ENCODE data around the gene SMS.

The SMS gene

DNA sequence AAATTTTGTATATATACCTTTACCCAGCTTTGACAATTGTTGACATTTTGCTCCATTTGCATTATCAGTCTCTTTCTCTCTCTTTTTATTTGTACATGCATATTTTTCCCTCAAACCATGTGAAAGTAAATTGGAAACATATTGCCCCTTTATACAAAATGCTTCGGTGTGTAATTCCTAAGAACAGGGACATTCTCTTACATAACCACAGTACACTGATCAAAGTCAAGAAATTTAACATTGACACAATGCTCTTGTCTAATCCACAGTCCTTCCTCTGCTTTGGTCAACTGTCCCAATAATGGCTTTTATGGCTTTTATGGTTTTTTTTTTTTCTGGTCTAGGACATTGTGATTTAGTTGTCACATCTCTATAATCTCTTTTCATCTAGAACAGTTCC, 9.5 kb upstream of the SMS start:
- H3K27ac ChIP-seq (ENCODE audit: low read depth, low read length), result no peak overlapping the region
- H3K4me1 ChIP-seq (ENCODE audit: control insufficient read depth in 1 of 2, insufficient read depth in 2 of 2, low read length in 2 of 2), result no peaks in the 10 kb centered on the region
- H3K9ac ChIP-seq (ENCODE audit: low read depth in 1 of 2, low read length in 2 of 2), result no peak overlapping the region
- H3K27me3 ChIP-seq (ENCODE audit: control insufficient read depth in 1 of 2, insufficient read depth in 2 of 2, low read length in 2 of 2), result no peaks in the 10 kb centered on the region
- no peaks in the 10 kb centered on the region for H3K9me3 ChIP-seq (ENCODE audit: control insufficient read depth in 1 of 2, low read length in 2 of 2)
- no peaks in the 10 kb centered on the region for H3K36me3 ChIP-seq (ENCODE audit: control insufficient read depth in 1 of 2, insufficient read depth in 2 of 2, low read length in 2 of 2)
- H3K4me3 ChIP-seq (ENCODE audit: low read depth in 1 of 2, low read length in 2 of 2), result no peak overlapping the region

DNA sequence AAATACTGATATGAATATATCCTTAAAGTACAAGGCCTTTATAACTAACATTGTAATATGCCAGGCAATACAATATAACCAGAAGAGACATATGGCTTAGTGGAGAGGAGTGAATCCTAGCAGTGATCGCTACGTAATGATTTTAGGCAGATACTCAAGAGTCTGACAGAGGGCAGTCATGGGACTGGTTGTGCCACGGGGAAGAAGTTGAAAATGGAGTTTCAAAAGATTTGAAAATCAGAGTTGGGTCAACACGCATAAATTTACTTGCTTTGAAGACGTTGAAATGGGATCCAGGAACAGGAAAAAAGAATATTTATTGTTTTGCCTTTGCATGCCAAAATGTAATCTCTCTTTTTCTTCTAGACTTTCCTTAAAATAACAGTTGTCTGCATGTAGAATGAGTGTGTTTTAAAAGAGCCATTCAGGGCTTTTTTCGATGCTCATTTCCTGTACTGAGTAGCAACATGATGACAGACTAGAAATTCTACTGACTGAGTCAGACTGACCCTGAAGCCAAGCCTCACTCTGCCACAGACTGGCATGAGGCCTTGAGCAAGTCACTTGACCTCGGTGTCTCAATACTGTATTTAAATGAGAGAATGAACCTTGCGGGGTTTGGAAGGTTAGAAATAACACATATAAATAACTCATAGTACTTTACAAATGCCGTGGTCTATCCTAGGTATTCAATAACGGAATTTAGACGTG, 8.1 kb upstream of the SMS start:
- Histone ChIP-seq H3K4me3 (ENCODE audit: low read depth in 1 of 2, low read length in 2 of 2) (no peak overlapping the region), H3K27me3 (ENCODE audit: control insufficient read depth in 1 of 2, insufficient read depth in 2 of 2, low read length in 2 of 2) (no peaks in the 10 kb centered on the region), H3K9me3 (ENCODE audit: control insufficient read depth in 1 of 2, low read length in 2 of 2) (no peaks in the 10 kb centered on the region), H3K9ac (ENCODE audit: low read depth in 1 of 2, low read length in 2 of 2) (no peak overlapping the region), H3K4me1 (ENCODE audit: control insufficient read depth in 1 of 2, insufficient read depth in 2 of 2, low read length in 2 of 2) (no peaks in the 10 kb centered on the region), H3K36me3 (ENCODE audit: control insufficient read depth in 1 of 2, insufficient read depth in 2 of 2, low read length in 2 of 2) (no peaks in the 10 kb centered on the region), H3K27ac (ENCODE audit: low read depth, low read length) (no peak overlapping the region)

DNA sequence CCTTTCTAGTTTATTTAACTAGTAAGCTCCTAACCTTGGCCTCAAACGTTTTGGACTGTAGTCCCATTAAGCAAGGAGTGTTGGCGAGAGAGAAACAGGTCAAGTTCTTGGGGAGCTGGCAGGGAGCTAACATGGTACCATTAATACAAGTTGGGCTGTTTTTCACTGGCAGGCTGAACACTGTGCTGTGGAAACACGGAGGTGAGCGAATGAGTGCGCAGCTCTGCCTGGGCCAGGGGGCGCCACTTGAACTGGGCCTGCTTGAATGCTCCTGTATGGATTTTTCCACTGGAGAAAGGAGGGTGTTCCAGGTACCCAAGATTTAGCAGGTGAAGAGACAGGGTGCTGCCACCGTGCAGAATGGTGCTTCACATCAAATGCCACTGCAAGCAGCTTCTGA, 7.4 kb upstream of the SMS start:
- no peaks in the 10 kb centered on the region for H3K9me3 ChIP-seq (ENCODE audit: control insufficient read depth in 1 of 2, low read length in 2 of 2)
- no peak overlapping the region for H3K27ac ChIP-seq (ENCODE audit: low read depth, low read length)
- no peaks in the 10 kb centered on the region for H3K4me1 ChIP-seq (ENCODE audit: control insufficient read depth in 1 of 2, insufficient read depth in 2 of 2, low read length in 2 of 2)
- H3K9ac ChIP-seq (ENCODE audit: low read depth in 1 of 2, low read length in 2 of 2), result no peak overlapping the region
- no peaks in the 10 kb centered on the region for H3K36me3 ChIP-seq (ENCODE audit: control insufficient read depth in 1 of 2, insufficient read depth in 2 of 2, low read length in 2 of 2)
- H3K27me3 ChIP-seq (ENCODE audit: control insufficient read depth in 1 of 2, insufficient read depth in 2 of 2, low read length in 2 of 2), result no peaks in the 10 kb centered on the region
- no peak overlapping the region for H3K4me3 ChIP-seq (ENCODE audit: low read depth in 1 of 2, low read length in 2 of 2)

DNA sequence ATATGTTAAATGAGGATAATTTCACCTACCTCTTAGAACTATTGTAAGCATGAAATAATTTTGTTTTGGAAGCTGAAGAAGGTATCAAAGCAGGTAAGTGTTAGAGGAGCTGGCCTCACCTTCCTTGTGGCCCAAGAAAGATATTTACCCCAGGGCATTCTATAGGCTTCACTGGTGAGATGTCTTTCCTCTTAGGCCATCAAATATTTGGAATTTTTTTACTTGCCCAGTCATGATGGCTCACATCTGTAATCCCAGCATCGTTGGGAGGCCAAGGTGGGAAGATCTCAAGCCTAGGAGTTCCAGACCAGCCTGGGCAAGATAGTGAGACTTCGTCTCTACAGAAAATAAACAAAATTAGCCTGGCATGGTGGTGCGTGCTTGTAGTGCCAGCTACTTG, 6.1 kb upstream of the SMS start:
- no peaks in the 10 kb centered on the region for H3K36me3 ChIP-seq (ENCODE audit: control insufficient read depth in 1 of 2, insufficient read depth in 2 of 2, low read length in 2 of 2)
- H3K4me3 ChIP-seq (ENCODE audit: low read depth in 1 of 2, low read length in 2 of 2), result no peak overlapping the region
- H3K9ac ChIP-seq (ENCODE audit: low read depth in 1 of 2, low read length in 2 of 2), result no peak overlapping the region
- H3K27ac ChIP-seq (ENCODE audit: low read depth, low read length), result no peak overlapping the region
- no peaks in the 10 kb centered on the region for H3K27me3 ChIP-seq (ENCODE audit: control insufficient read depth in 1 of 2, insufficient read depth in 2 of 2, low read length in 2 of 2)
- no peaks in the 10 kb centered on the region for H3K9me3 ChIP-seq (ENCODE audit: control insufficient read depth in 1 of 2, low read length in 2 of 2)
- no peaks in the 10 kb centered on the region for H3K4me1 ChIP-seq (ENCODE audit: control insufficient read depth in 1 of 2, insufficient read depth in 2 of 2, low read length in 2 of 2)

DNA sequence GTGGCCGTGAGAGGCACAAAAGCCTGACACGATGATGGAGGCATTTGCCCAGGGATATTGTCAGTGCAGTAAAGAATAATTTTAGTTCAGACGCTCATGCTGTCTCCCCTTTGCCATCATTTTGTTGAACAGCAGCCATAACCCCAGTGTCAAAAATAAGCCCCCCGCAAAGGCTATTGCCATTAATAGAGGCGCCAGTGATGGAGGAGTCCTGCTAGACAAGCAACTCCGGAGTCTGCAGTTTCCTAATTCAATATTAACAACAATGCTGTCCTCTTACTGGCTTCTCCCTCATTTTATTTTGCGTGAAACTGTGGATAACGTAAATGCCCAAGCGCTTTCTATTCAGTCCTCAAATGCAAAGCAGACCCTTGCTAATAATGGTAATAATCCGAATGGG, 603 bp upstream of the SMS start:
- Histone ChIP-seq H3K9me3 (ENCODE audit: control insufficient read depth in 1 of 2, low read length in 2 of 2) (no peaks in the 10 kb centered on the region), H3K9ac (ENCODE audit: low read depth in 1 of 2, low read length in 2 of 2) (peak overlapping the region; percentile 0 to 63), H3K27ac (ENCODE audit: low read depth, low read length) (no peak overlapping the region), H3K4me3 (ENCODE audit: low read depth in 1 of 2, low read length in 2 of 2) (peak overlapping the region; percentile 65), H3K36me3 (ENCODE audit: control insufficient read depth in 1 of 2, insufficient read depth in 2 of 2, low read length in 2 of 2) (no peaks in the 10 kb centered on the region), H3K4me1 (ENCODE audit: control insufficient read depth in 1 of 2, insufficient read depth in 2 of 2, low read length in 2 of 2) (peaks cover 0 to 12% of the 10 kb centered on the region in 2 donors), H3K27me3 (ENCODE audit: control insufficient read depth in 1 of 2, insufficient read depth in 2 of 2, low read length in 2 of 2) (no peaks in the 10 kb centered on the region)

DNA sequence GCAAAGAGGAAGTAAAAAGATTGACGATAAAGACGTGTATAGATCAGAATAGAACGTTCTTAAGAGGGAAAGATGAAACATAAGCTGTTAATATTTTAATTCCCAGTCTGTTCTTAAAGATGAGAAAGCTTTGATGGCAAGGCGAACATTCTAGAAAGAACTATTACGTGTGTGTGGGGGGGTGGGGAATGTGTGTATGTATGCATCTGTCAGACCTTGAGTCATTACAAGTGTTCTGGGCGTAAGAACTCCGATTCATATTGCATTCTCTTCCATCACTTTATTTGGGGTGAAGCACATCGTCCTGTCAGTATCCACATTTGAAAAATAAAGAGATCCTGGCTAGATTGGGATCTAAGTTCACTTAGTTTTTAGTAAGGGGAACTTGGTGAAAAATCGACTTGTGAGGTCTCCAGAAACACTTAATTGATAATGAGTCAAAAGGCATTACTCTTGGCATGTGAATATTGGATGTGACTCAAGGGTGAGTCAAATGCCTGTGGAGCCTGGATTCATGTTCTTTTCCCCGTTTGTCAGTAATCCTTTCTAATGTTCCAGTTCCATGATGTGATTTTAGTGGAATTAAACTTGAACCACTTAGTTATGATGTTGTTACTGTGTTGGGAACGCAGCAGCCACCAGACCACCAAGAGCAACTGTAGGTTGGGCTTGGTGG, 3.1 kb downstream of the SMS start:
- no peaks in the 10 kb centered on the region for H3K9me3 ChIP-seq (ENCODE audit: control insufficient read depth in 1 of 2, low read length in 2 of 2)
- no peaks in the 10 kb centered on the region for H3K27me3 ChIP-seq (ENCODE audit: control insufficient read depth in 1 of 2, insufficient read depth in 2 of 2, low read length in 2 of 2)
- no peaks in the 10 kb centered on the region for H3K36me3 ChIP-seq (ENCODE audit: control insufficient read depth in 1 of 2, insufficient read depth in 2 of 2, low read length in 2 of 2)
- no peak overlapping the region for H3K9ac ChIP-seq (ENCODE audit: low read depth in 1 of 2, low read length in 2 of 2)
- no peak overlapping the region for H3K4me3 ChIP-seq (ENCODE audit: low read depth in 1 of 2, low read length in 2 of 2)
- H3K4me1 ChIP-seq (ENCODE audit: control insufficient read depth in 1 of 2, insufficient read depth in 2 of 2, low read length in 2 of 2), result peaks cover 5 to 23% of the 10 kb centered on the region in 2 donors
- no peak overlapping the region for H3K27ac ChIP-seq (ENCODE audit: low read depth, low read length)

DNA sequence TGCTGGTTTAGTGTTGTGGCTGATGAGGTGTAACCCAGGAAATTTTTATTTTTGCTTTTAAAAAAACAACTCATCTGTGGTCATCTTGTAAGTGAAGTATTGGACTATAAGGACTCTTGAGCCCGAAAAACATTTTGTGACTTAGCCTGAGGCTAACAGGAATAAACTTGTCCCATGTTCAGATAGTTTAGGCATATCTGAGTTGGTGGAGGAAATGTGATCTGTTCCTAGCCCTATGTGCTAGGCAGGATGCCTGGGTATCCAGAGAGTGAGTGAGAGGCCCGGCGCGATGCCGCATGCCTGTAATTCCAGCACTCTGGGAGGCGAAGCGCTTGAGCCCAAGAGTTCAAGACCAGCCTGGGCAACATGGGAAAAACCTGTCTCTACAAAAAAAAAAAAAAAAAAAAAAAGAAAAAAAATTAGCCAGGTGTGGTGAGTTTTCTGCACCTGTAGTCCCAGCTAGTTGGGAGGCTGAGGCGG, 3.7 kb downstream of the SMS start:
- H3K4me1 ChIP-seq (ENCODE audit: control insufficient read depth in 1 of 2, insufficient read depth in 2 of 2, low read length in 2 of 2), result peaks cover 10 to 25% of the 10 kb centered on the region in 2 donors
- no peak overlapping the region for H3K4me3 ChIP-seq (ENCODE audit: low read depth in 1 of 2, low read length in 2 of 2)
- H3K27ac ChIP-seq (ENCODE audit: low read depth, low read length), result no peak overlapping the region
- no peaks in the 10 kb centered on the region for H3K36me3 ChIP-seq (ENCODE audit: control insufficient read depth in 1 of 2, insufficient read depth in 2 of 2, low read length in 2 of 2)
- H3K27me3 ChIP-seq (ENCODE audit: control insufficient read depth in 1 of 2, insufficient read depth in 2 of 2, low read length in 2 of 2), result no peaks in the 10 kb centered on the region
- no peaks in the 10 kb centered on the region for H3K9me3 ChIP-seq (ENCODE audit: control insufficient read depth in 1 of 2, low read length in 2 of 2)
- no peak overlapping the region for H3K9ac ChIP-seq (ENCODE audit: low read depth in 1 of 2, low read length in 2 of 2)

DNA sequence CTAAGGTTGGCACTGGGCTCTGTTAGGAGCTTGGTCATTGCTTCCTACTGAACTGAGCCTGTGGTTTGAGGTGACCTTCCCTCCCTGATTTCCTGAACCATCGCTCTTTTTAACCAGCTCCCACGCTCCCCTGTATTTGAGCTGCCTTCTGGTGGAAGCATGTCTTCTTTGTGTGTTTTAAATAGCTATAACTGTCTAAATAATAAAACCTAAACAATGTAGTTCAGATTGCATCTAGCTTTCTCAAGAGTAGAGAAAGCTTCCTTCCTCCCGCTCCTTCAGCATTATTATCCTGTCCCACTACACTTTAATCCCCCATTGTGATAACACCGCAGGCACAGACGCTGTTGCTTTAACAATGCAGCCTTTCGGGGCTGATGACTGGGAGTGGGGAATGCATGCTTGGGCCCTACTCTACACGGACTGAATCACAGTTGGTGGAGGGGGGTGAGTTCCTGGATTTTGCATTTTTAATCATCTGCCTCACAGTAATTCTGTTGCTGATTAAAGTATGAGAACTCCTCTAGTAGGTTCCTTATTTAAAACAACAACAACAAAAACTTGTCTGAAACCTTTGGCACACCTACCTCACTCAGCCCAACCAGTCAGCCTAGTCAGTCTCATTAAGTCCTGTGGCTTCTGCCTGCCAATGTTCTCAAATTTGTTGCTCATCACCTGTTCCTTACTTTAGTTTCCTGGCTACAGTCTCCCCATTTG, 6.6 kb downstream of the SMS start:
- H3K27me3 ChIP-seq (ENCODE audit: control insufficient read depth in 1 of 2, insufficient read depth in 2 of 2, low read length in 2 of 2), result no peaks in the 10 kb centered on the region
- no peaks in the 10 kb centered on the region for H3K36me3 ChIP-seq (ENCODE audit: control insufficient read depth in 1 of 2, insufficient read depth in 2 of 2, low read length in 2 of 2)
- H3K9ac ChIP-seq (ENCODE audit: low read depth in 1 of 2, low read length in 2 of 2), result peak overlapping the region in 1 of 2 donors; percentile 18
- H3K27ac ChIP-seq (ENCODE audit: low read depth, low read length), result peak overlapping the region; percentile 3
- H3K4me3 ChIP-seq (ENCODE audit: low read depth in 1 of 2, low read length in 2 of 2), result no peak overlapping the region
- peaks cover 10 to 25% of the 10 kb centered on the region in 2 donors for H3K4me1 ChIP-seq (ENCODE audit: control insufficient read depth in 1 of 2, insufficient read depth in 2 of 2, low read length in 2 of 2)
- no peaks in the 10 kb centered on the region for H3K9me3 ChIP-seq (ENCODE audit: control insufficient read depth in 1 of 2, low read length in 2 of 2)

DNA sequence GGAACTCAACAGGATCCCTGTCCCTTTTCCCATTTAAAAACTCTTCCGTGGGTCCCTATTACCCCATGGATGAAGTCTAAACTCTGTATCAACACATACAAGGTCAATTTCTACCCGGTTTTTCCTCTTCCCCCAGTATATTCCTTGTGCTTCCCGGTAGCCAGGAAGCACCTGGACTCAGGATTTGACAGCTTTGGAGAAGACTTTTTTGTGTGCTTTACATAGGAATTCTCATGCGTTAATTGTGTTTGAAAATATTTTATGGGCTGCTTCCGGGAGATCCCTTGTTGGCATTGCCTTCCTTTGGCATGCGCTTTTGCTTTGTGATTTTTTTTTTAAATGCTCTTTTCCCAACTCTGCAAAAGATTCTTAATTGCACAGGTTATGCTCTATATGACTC, 7.2 kb downstream of the SMS start:
- Histone ChIP-seq H3K36me3 (ENCODE audit: control insufficient read depth in 1 of 2, insufficient read depth in 2 of 2, low read length in 2 of 2) (no peaks in the 10 kb centered on the region), H3K4me1 (ENCODE audit: control insufficient read depth in 1 of 2, insufficient read depth in 2 of 2, low read length in 2 of 2) (peaks cover 10 to 21% of the 10 kb centered on the region in 2 donors), H3K27ac (ENCODE audit: low read depth, low read length) (no peak overlapping the region), H3K9ac (ENCODE audit: low read depth in 1 of 2, low read length in 2 of 2) (no peak overlapping the region), H3K27me3 (ENCODE audit: control insufficient read depth in 1 of 2, insufficient read depth in 2 of 2, low read length in 2 of 2) (no peaks in the 10 kb centered on the region), H3K4me3 (ENCODE audit: low read depth in 1 of 2, low read length in 2 of 2) (no peak overlapping the region), H3K9me3 (ENCODE audit: control insufficient read depth in 1 of 2, low read length in 2 of 2) (no peaks in the 10 kb centered on the region)

DNA sequence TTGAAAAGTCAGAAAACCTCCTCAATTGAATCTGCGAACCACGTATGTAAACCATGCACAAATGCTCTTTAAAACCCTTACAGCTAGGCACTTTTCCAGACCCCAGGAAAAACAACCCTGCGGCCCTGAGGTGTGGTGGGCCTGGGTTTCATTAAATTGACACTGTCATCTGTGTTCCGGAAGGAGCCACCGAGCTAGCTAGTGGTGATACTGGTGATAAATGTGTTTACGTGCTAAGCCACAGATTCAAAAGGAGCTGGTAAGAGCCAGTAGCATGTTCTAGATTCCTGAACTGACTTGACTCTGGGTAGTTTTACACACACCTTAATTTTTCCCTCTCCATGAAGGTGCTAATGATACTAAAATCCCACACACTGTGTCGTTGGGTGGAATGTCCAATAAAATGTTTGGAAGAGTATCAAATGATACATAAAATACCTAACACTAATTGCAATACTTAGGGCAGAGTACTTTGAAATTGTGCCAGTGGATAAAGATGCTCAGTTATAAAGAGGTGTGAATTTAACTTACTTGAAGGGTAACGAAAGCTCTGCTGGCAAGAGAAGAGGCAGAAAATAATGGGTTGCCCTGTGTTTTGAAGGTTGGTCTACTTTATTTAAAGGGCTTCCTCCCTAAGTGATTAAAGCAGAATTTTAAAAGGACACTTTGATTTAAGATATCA, 8.5 kb downstream of the SMS start:
- Histone ChIP-seq H3K36me3 (ENCODE audit: control insufficient read depth in 1 of 2, insufficient read depth in 2 of 2, low read length in 2 of 2) (no peaks in the 10 kb centered on the region), H3K4me3 (ENCODE audit: low read depth in 1 of 2, low read length in 2 of 2) (no peak overlapping the region), H3K4me1 (ENCODE audit: control insufficient read depth in 1 of 2, insufficient read depth in 2 of 2, low read length in 2 of 2) (peaks cover 10 to 13% of the 10 kb centered on the region in 2 donors), H3K27ac (ENCODE audit: low read depth, low read length) (no peak overlapping the region), H3K9me3 (ENCODE audit: control insufficient read depth in 1 of 2, low read length in 2 of 2) (no peaks in the 10 kb centered on the region), H3K9ac (ENCODE audit: low read depth in 1 of 2, low read length in 2 of 2) (no peak overlapping the region), H3K27me3 (ENCODE audit: control insufficient read depth in 1 of 2, insufficient read depth in 2 of 2, low read length in 2 of 2) (no peaks in the 10 kb centered on the region)

Data from duodenal mucosa (tissue), 2 donors.